GM10248 (cell line): ENCODE results near the gene XYLT1.
A peak's percentile ranks its signal among the peaks of the same experiment; 100 is the strongest.

Source experiments
- CTCF ChIA-PET: fragments of 300-600 bp; sonication (Branson Sonifier 250); formaldehyde crosslinking; extraction: SDS; loops from one replicate; lab custom pipeline; 2021; ENCODE audit warnings: antibody characterized with exemption; lab: Yijun Ruan, JAX
- POLR2A ChIA-PET: fragments of 350-650 bp; sonication (Branson Sonifier 250); formaldehyde crosslinking; extraction: SDS; loops from one replicate; lab custom pipeline; 2020; ENCODE audit warnings: antibody characterized with exemption; lab: Yijun Ruan, JAX
- DNase-seq: peaks from one replicate; pipeline ENCODE4 v3.0.0; 2012; ENCODE audit errors: extremely low spot score
- CTCF ChIP-seq: IDR thresholded peaks from 2 replicates; pipeline ENCODE4 v1.5.1; 2012; ENCODE audit warnings: mild to moderate bottlenecking, low read depth; ENCODE audit errors: extremely low read depth, missing control alignments, control extremely low read depth

XYLT1 gene

GRCh38 chr16:17259751-17260270 lies 210.9 kb downstream of the XYLT1 start:
- no peak for TF ChIP-seq CTCF
- no peak for DNase-seq
- ChIA-PET CTCF (interaction anchor here (0.8 to 5.7 kb wide), 11 partner anchors 11 to 215 kb away, joined by 3 to 39 read pairs (median 7); no protein-coding TSS in a partner anchor), POLR2A (interaction anchor here (1.6 kb wide), 1 partner anchor 42 kb away, joined by 3 read pairs; no protein-coding TSS in a partner anchor)

- ChIA-PET POLR2A (interaction anchor here (1.6 kb wide), 1 partner anchor 43 kb away, joined by 3 read pairs; no protein-coding TSS in a partner anchor), CTCF (interaction anchor here (0.8 to 5.7 kb wide), 11 partner anchors 12 to 216 kb away, joined by 3 to 39 read pairs (median 6); no protein-coding TSS in a partner anchor)
- peak; percentile 82 for DNase-seq
- TF ChIP-seq CTCF = peak; percentile 60
Observed at GRCh38 chr16:17258848-17259713, 211.7 kb downstream of the XYLT1 start.

- ChIA-PET CTCF (interaction anchor here (0.9 to 5.7 kb wide), 11 partner anchors 11 to 321 kb away, joined by 3 to 39 read pairs (median 6); no protein-coding TSS in a partner anchor), POLR2A (no interaction called here)
- no peak for DNase-seq
- TF ChIP-seq CTCF = no peak
Observed at GRCh38 chr16:17258077-17258599, 212.6 kb downstream of the XYLT1 start.

- no peak for TF ChIP-seq CTCF
- ChIA-PET POLR2A (interaction anchor here (1.1 kb wide), 1 partner anchor 12 kb away, joined by 4 read pairs; no protein-coding TSS in a partner anchor), CTCF (interaction anchor here (0.8 to 5.7 kb wide), 8 partner anchors 11 to 321 kb away, joined by 3 to 34 read pairs (median 4); no protein-coding TSS in a partner anchor)
- DNase-seq = no peak
Observed at GRCh38 chr16:17257426-17258023, 213.2 kb downstream of the XYLT1 start.

GRCh38 chr16:17252701-17253100 lies 218.1 kb downstream of the XYLT1 start:
- POLR2A ChIA-PET = no interaction called here
- CTCF ChIA-PET = no interaction called here
- no peak for DNase-seq
- TF ChIP-seq CTCF = no peak

- TF ChIP-seq CTCF = no peak
- no peak for DNase-seq
- ChIA-PET POLR2A (no interaction called here), CTCF (no interaction called here)
Observed at GRCh38 chr16:17252064-17252463, 218.7 kb downstream of the XYLT1 start.
